NCI-H1694 (cell line): Measurements from ENCODE around the gene B4GALNT4.
A peak's percentile ranks its signal among the peaks of the same experiment; 100 is the strongest.
"Not testable (repeated sequence)": the region's sequence is repeated elsewhere in the genome, so short reads cannot be mapped to it uniquely, and the experiment has no call there.

Source experiments
- DNase-seq: peaks from one replicate; lab custom pipeline; 2025; lab: John Stamatoyannopoulos, UW

B4GALNT4 gene

DNA sequence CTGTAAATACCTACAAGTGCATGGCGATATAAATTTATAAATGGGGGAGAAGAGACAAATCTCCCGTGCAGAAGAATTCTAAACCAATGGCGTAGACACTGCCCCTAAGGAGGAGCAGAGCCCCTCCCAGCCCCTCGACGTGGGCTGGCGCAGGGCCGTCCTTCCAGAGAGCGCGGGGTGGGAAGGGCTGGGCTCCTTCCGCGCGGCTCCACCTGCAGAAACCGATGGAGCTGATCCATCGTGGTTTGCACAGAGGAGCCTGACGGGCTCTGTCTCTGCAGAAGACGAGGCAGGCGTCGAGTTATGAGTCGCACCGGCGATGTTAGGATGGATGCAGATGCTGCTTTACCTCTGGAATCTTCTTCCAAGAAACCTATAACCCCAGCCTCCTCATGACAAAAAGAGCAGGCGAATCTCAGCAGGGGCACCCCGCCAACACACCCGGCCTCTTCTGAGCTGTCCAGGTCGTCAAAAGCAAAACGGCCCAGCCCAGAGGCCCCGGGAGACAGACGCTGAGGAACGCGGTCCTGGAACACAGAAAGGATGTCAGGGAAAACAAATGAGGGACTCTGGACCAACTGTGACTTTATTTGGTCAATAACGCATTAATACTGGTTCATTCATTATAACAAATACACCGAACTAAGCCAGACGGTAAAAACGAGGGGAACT is 11.0 kb upstream of the B4GALNT4 start:
- DNase-seq: no peak

DNA sequence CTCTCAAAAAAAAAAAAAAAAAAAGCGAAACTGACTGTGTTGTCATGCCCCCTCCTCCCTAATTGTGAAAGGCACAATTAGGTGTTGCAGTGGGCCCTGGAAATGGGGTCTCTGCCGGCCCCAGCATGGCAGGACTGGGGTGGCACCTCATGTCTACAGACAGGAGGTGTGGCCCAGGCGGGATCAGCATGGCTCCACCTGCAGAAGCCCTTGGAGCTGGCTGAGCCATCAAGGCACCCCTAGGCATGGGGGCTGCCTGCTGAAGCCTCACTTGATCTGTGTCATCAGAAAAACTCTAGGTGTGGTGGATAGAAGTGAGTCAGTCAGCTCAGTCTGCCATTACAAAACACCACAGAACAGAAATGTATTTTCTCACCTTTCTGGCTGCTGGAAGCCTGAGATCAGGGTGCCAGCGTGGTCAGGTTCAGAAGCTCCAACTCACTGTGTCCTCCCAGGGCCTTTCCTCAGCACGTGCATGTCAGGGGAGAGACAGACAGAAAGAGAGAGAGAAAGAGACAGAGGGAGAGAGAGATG is 10.1 kb upstream of the B4GALNT4 start:
- no peak for DNase-seq

DNA sequence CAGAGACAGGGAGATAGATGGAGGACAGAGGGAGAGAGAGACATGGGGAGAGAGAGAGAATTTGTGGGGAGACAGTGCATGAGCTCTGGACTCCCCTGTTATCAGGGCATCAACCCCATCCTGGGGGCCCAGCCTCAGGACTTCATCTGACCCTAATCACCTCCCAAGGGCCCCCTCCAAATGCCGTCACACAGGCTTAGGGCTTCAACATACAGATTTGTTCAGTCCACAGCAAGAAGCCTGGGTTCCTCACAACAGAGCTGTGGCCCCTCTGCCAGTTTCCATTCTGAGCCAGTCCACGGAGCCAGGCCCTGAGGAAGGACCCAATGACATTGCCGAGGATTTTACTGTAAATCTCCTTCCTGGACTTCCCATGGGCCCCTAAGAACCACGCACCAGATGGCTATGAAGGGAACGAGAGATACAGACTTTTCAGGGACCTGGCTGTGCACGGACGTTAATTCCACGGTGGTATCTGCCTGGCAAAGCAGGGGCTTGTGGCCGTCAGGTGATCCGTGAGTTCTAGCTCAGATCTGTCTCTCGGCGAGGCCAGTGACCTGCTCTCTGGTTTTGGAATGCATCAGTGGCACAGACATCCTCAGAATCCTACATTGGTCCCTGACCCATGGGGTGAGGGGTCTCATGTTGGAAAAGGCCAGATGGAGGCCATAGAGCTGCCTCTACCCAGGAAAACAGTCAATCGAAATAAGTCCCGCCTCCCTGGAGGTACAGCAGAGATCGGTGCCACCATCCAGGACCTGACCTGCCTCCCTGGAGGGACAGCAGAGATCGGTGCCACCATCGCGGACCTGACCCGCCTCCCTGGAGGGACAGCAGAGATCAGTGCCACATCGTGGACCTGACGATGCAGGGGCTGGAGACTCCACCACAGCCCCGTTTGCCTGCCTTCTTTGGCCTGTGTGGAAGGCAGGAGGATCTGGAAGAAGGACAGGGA is 8.7 kb upstream of the B4GALNT4 start:
- DNase-seq: no peak

DNA sequence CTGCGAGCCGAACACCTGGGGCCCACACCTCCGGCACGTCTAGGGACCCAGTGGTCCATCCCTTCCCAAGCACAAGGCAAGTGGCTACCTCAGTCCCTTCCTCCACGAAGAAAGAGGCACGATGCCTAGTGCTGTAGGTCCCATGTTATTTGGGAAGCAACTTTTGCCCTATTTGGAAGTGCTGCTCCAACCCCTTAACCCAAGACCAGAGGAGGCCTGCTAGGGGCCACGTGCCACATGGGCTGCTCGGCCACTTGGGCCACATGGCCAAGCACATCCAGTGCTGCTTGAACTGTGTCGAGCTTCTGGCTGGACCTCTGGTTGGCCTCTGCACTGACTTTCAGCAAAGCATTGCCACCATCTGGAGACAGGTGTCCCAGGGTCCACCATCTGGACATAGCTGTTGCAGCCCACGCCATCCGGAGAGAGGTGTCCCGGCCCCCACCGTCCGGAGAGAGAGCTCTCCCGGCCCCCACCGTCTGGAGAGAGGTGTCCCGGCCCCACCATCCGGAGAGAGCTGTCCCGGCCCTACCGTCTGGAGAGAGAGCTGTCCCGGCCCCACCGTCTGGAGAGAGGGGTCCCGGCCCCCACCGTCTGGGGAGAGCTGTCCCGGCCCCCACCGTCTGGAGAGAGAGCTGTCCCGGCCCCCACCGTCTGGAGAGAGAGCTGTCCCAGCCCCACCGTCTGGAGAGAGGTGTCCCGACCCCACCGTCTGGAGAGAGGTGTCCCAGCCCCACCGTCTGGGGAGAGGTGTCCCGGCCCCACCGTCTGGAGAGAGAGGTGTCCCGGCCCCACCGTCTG is 6.5 kb upstream of the B4GALNT4 start:
- DNase-seq: no peak

DNA sequence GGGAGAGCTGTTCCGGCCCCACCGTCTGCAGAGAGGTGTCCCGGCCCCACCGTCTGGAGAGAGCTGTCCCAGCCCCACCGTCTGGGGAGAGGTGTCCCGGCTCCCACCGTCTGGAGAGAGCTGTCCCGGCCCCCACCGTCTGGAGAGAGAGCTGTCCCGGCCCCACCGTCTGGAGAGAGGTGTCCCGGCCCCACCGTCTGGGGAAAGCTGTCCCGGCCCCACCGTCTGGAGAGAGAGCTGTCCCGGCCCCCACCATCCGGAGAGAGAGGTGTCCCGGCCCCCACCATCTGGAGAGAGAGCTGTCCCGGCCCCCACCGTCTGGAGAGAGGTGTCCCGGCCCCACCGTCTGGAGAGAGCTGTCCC is 5.9 kb upstream of the B4GALNT4 start:
- not testable (repeated sequence) for DNase-seq

DNA sequence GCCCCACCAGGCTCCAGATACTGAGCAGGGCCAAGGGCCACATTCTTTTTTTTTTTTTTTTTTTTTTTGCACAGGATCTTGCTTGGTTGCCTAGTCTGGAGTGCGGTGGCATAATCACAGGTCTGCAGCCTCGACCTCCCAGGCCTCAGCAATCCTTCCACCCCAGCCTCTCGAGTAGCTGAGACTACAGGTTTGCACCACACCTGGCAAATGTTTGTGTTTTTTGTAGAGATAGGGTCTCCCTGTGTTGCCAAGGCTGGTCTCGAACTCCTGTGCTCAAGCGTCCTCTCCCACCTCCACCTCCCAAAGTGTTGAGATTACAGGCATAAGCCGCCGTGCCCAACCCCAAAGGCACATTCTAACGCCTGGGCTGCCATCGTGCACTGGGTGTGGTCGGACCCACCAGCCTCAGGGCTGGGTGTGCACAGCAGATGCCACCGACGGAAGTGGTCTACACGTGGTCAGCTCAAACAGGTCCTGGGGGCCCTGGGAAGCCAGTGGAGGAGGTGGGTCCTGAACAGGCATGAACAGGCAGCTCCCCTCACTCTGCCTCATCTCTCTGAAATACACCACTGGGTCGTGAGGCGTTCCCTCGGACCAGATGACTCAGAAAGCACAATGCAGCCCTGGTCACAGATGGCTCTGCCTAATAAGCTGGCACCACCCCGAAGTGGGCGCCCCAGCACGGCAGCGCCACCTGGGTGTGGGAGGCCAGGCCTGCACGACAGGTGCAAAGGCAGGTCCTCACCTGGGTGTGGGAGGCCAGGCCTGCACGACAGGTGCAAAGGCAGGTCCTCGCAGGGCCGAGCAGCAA is 5.1 kb upstream of the B4GALNT4 start:
- DNase-seq: peak; percentile 57

DNA sequence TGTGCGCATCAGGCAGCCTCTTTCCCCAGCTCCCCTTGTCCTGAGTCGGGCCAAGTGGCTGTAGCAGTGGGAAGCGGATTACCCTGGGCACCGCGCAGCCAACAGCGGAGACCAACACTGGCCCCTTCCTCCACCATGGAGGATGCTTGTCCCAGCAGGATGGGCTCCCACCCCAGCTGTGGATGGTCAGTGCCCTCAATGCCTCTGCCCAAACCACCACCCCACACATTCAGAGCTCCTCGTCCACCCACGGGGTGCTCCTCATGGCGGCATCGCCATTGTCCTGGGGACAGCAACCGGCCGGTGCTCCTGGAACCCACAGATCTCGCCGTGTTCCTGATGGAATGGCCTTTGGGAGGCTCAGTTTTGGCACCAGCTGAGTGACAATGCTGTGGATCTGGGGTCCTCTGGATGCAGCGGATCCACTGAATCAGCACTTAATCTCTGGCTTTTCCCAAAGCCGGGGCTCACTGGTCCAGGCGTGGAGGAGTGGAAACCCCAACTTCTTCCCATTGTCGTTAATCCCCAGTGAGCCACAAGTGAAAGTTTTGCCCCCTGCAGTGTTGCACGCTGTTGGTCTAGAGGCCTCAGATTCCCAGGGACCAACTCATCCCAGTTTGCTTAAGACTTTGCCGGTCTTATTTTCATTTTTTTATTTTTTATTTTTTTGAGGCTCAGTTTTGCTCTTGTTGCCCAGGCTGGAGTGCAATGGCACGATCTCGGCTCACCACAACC is 4.1 kb upstream of the B4GALNT4 start:
- no peak for DNase-seq

DNA sequence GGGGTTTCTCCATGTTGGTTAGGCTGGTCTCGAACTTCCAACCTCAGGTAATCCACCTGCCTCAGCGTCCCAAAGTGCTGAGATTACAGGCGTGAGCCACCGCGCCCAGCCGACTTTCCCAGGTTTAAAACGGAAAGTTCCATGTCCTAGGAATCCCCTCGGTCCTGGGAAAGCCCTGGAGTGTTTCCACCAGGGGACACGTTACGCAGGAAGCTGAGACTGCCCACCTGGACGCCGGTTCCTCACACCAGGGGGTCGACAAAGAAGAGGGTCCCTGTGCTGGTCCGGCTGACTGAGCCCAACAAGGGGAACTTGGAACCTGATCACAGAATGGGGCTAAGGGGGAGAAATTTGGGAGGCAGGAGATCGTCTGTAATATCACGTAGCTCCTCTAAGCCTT is 3.5 kb upstream of the B4GALNT4 start:
- no peak for DNase-seq

DNA sequence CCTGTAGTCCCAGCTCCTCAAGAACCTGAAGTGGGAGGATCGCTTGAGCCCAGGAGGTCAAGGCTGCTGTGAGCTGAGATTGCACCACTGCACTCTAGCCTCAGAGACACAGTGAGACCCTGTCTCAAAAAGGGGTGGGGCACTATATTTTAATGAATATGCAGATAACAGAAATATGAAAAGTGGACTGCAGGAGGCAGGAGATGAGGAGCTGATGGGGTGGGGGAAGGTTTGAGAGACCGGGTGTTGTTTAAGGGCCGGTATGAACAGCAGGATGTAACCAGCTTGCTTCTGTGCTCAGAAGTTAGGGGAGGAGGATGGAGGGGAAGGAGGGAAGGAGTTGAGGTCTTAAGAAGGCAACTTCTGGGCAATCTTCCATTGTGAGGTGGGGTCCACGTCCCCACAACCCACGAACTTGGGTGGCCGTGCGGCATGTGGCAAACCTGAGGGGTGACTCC is 1.3 kb upstream of the B4GALNT4 start:
- no peak for DNase-seq

DNA sequence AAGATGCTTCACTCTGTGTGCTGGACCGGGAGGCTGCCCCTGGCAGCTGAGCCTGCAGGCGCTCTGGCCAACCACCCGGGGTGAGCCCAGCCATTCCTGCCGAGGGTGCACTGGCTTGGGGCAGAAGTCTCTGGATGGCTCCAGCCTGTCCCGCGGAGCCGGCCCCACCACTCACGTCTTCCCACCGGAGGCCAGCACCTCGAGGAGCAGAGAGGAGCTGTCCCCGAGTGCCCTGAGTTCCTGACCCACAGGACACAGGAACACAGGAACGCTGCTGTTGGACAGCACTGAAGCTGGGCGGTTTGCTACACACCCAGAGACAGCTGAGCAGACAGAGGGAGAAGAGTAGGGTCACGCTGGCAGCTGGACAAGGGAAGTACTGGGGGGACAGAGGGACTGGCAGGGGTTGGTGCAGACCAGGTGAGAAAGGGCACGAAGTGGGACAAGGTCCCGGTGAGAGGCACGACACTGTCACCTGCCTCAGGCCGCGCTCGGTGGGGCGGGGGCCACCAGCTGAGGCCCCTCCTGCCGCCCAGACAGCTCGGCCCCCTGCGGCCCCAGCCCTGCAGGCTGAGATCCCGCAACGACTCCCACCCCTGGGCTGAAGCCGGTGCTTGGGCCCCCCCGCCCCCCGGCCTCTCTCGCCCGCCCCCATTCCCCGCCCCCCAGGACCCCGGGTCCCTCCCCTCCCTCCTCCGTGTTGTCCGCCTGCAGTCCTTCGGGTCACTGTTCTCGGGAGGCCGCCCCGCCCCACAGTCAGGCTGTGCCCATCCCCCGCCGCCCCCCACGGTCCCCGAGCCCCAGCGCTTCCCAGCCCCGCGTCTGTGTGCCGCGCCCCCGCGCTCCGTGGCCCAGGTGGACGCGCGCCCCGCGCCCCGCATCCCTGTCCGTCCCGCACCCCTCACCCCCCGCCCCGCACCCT is 624 bp upstream of the B4GALNT4 start:
- DNase-seq: no peak

DNA sequence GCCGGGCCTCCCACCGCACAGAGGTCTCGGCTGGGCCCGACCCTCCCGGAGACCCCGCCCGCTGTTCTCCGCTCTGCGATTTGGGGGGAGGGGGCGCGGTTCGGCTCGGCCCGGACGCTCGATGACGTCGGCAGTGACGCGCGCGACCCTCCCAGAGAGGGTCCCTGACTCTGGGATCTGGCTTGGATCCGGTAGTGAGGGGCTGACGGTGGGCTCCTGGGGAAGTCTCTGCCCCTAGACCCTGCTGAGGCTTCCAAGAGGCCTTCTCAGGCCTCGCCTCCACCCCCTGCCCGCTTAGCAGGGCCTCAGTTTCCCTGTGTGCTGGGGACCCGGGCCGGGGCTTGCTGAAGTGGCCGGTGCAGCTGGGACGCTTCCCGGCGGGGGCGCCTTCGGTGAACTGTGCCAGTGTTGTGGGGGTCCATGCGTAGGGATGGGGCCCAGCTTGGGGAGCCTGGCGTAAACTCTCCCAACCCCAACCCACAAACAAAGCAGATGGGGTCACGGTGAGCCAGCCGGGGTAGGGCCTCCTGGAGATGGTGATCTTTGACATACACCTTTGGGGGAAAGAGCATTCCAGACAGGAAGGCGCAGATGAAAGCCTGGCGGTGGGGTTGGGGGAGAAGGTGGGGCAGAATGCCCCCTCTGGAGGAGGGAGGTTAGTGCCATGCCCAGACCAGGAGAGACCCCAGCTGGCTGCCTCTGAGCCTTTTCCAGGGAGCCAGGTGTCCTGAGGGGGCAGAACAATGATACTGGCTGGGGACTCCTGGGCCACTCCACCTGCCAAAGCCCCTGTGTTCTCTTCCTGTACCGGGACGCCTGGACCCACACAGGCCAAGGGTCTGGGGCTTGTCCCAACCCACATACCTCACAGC is 1.0 kb downstream of the B4GALNT4 start:
- no peak for DNase-seq

DNA sequence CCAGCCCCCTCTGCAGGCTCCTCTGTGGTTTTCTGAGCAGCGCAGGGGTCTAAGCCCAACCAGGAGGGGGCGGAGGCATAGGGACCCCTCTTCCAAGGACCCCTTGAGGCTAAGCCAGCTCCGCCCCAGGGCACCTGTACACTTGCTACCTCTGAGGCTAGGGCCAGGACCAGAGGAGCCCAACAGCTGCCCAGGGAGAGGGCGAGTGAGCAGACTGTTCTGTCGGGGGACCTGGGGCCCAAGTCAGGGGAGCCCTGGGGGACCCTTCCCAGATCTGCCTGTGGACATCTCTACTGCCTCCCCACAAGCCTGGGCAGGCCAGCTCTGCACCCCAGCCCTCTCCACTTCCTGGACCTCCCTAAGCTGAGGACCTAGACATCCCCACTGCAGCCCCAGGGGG is 1.8 kb downstream of the B4GALNT4 start:
- no peak for DNase-seq

DNA sequence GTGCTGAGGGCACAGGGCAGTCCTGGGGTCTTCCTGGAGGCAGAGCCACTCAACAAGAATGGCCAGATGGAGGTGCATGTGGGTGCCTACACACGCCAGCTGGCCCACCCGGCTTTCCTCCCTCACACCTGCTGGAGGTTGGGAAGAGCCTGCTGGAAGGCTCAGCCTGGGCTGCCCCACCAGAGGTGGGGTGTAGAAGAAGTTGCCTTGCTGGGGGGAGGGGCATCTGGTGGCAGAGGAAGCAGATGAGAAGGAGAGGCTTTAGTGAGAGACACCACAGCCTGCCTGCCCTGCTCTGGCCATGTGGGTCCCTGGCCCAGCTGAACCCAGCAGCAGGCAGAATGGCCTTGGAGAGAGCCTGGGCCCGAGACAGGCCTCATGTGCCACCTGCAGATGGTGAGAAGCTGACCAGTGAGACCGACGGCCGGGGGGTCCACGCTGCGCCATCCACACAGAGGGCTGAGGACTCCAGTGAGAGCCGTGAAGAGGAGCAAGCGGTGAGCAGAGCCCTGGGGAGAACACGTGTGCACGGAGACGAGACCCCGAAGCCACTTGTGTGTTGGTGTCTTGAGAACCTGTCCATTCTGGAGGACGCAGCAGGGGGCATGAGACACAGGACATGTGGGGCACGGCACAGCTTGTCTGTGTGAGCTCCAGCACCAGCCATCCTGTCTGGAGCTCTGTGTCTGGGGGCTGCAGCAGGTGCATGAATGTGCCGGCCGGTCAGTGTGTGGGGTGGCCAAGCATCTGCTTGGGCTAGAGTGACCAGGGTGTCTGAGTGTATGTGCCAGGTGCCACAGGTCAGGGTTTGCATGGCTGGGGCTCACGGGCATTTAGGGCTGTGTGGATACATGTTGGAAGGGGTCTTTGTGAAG is 2.7 kb downstream of the B4GALNT4 start:
- DNase-seq: peak; percentile 26

DNA sequence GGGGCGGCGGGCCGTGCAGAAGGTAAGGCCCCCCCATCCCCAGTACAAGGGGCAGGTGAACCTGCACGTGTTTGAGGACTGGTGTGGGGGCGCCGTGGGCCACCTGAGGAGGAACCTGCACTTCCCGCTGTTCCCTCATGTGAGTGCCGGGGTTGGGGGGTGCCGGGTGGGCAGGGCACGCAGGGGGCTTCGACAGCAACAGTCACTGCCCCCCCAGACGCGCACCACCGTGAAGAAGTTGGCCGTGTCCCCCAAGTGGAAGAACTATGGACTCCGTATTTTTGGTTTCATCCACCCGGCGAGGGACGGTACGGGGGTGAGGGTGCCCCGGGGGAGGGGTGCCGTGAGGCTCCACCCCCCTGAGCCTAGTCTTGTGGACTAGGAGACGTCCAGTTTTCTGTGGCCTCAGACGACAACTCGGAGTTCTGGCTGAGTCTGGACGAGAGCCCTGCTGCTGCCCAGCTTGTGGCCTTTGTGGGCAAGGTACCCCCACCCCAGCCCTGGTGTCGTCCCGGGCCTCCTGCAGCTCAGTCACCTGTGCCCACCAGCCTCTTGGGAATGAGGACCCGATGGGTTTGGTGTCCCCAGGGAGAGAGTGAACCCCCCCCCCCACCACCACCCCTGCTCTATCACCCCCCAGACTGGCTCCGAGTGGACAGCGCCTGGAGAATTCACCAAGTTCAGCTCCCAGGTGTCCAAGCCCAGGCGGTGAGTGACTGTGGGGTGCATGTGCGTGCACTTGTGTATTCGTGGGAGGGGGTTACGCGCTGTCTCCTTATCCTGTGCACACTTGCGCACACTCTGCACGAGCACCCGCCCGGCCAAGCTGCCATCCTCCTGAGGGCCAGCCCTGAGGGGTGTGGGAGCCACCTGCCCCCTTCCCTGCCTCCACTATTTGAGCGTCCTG is 3.8 kb downstream of the B4GALNT4 start:
- DNase-seq: no peak

DNA sequence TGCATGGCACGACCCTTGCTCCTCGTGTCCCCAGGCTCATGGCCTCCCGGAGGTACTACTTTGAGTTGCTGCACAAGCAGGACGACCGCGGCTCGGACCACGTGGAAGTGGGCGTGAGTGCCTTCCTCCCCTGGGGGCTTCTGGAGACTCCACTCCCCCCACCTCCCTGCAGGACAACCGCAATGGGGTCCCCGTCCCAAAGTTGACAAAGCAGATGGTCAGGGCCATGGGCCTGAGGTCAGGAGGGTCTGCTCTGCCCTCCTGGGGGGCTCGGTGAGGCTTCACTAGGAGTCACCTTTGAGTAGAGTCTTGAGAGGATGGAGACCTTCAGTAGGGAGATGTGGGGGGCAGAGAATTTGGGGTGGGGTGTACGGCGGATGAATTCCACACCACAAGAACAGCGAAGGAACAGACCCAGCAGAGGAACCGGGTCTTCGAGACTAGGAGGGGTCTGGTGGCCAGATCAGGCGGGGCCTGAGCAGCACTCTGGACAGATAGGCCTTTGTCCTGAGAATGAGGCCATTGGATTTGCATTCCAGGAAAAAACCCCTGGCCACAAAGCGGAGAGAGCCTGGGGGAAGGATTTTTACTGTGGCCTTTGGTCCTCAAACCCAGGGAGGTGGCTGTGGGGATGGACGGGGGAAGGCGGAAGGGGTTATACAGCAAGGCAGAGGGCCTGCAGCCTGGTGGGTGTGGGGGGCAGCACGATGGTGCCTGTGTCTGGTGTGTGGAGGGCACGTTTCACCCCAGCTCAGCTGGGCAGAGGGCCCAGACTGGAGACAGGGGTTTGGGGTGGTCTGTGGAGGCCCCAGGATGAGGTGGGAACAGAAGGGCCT is 4.6 kb downstream of the B4GALNT4 start:
- DNase-seq: no peak
